Forelimb muscle (tissue), 1 donor: Measurements from ENCODE around the gene RHCG. TPM values are rescaled to one million over a fixed set of nuclear protein-coding genes. Genes with fewer than 3 reads are reported as not detected.

Experiments
- DNase-seq: peaks from one replicate; pipeline ENCODE4 v3.0.0-alpha.2; 2013; ENCODE audit warnings: low read depth
- polyA plus RNA-seq: library from polyadenylated mRNA; unstranded; fragments of 120-200 nt; gene quantifications from one replicate; pipeline ENCODE4 v1.2.1, GENCODE V29; 2013; ENCODE audit not compliant: insufficient read length

Gene RHCG
- polyA plus RNA-seq, 1 donor, result not detected

DNA sequence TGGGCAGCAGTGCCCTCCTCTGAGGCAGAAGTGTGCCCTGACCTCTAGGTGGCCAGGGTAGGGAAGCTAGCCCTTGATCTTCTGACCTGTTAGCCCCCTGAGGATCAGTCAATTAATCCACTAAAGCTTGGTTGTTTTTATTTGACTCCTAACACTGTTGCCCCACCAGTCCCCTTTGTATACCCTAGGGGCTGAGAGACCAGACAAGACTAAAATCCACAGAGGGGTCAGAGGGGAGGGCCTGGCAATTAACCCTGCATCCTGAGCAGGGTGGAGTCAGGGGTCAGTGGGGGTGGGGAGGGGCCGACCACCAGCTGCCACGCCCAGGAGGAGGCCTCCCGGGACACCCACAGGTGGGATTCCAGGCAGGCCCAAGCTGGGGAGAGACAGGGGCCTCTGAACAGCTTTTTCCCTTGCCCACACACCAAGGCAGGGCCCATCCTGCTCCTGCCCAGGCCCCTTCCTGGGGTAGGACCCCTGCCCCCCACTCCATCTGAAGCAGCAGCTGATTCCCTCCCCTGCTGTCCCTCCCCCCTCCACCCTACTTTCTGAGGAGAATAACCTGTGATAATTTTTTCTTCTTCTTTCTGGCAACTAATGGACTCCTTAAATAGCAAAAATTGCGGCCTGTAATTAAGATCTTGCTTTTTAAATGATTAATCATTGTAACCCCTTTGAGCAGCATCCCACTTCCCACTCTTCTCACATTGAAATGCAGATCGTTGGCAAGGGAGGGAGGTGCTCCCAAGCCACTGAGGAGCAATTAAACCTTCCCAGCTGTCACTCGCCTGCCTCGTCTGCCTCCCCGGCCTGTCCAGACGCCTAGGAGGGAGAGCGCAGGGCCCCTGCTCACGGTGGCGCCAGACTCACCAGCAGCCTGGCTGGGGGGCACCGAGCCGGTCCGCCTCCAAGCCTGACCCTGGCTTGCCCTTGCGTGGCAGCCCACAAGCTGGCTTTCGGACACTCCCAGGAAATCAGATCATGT, 51.9 kb downstream of the RHCG start:
- DNase-seq, result no peak

DNA sequence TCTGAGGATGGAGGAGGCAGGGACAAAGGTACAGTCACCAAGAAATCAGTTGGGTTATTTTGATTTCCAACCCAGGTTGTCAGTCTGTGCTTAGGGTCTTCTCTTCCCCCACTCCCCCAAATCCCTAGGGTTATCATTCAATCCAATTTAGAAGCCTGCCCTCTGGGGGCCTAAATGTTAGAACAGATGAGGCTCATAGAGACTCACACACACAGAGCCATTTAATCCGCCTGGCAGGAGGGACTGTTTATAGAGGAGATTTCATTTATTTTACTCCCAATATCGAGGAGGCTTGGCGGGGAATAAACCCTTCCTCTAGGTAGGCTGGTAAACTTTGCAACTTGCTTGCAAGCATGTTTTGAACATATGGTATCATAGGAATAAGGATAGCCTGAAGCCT, 52.8 kb downstream of the RHCG start:
- no peak for DNase-seq

DNA sequence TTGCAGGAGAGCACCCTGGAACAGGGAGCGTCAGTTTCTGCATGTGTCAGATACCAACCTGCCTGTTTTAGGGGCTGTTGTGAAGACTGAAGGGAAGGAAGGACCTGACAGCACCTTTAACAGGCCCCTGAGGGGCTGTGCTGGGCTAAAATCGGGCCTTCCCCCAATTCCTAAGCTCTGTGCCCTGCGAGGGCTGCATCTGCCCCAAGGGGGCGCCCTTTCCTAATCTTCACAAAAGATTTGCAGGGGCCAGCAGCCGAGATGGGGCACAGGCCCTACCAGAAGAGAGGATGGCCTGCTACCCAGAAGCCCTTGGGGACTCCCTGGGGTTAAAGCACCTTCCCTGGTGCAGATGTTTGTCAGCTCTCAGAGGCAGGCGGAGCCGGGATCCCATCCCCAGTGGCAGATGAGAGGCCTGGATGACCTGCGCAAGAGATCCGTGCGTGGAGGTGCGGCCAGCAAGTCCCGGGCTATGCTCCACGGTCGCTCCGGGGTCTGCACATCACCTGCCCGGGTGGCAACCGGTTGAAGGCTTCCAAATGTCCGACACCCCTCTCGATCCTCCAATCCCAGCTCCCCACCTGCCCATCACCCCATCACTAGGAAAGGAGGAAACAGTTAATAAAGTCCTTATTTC, 53.6 kb downstream of the RHCG start:
- no peak for DNase-seq

DNA sequence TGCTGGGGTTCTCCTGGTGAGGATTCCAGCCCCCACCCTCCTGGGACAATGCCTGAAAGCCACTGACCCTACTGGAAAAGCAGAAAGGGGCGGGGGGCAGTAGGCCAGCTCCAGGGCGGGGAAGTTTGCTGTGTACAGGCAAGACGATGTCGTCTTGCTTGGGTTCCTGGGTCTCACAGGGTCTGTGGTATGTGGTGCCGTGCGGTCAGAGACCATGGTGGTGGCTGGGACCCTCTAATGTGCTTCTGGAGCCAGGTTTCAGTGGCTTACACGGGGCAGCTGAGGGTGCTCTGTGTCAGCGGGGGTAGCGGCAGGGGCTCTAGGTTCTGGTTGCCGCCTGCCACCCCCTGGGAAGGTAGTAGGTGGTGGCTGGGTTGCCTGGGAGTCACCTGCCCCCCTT, 54.2 kb downstream of the RHCG start:
- no peak for DNase-seq

DNA sequence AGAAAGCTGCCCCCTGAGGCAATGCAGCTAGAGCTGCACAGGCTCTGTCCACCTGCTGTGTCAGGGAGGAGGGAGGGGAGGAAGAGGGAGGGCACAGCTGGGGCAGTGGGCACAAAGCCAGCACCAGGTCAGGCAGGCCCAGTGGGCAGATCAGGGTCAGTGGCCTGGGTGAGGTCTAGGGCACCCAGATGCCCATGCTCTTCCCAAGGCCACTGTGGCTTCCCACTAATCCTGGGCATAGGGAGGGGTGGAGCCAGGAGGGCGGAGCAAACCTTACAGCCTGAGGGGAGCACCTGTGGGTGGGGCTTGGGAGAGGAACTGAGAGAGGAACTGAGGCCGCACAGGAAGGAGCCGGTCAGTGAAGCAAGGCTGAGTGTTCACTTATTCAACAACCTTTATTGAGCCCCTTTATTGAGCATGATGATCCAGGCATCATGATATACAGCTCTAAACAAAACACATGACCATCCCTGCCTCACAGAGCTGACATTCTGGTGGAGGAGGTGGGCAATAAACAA, 55.0 kb downstream of the RHCG start:
- DNase-seq, result no peak

DNA sequence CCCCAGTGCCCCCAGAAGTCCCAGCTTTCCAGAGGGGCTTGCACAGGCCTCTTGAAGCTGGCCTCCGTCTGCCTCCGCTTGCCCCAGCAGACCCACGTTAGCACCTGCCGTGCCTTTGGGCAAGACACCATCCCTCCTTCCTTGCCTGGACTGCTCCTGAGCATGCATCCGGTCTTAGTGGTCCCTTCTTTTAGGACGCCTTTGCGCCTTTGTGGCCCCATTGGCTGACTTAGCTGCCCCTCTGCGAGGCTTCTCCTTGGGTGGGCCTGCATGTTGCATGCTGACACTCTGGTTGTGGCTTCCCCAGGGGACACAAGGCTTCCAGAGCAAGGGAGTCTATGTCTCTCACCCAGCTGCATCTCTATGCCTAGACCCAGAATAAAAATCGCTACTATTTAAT, 56.6 kb downstream of the RHCG start:
- DNase-seq, result no peak

DNA sequence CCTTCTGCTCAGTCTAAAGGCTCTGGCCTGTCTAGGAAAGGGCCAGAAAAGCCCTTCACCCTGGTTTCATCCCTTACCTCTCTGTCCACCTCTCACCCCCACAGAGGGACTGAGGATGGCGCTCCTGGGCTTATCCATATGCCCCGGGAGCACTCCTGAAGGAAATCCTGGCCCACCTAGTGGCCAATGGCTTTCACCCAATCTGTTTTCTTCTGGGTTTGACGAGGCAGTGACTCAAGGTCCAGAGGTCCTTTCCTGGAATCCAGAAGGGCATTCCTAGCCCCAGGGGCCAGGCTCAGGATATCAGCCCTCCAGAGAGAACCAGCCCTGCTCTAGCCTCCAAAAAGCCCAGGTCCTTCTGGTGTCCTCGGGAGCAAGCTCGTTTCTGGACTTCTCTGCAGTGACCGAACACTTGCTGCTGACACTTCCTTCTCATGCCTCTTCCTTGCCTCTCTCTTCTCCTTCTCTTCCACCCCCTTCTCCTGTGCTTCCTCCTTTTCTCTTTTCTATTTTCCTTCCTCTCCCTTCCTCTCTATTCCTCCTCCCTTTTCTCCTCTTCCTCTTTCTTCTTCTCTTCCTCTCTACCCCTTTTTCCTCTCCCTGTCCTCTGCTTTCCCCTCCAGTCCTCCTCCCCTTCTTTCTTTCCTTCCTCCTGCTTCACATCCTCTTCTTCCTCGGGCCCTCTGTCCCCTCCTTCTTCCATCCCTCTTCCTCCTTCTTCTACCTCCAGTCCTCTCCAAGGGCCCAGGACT, 59.6 kb downstream of the RHCG start:
- no peak for DNase-seq

DNA sequence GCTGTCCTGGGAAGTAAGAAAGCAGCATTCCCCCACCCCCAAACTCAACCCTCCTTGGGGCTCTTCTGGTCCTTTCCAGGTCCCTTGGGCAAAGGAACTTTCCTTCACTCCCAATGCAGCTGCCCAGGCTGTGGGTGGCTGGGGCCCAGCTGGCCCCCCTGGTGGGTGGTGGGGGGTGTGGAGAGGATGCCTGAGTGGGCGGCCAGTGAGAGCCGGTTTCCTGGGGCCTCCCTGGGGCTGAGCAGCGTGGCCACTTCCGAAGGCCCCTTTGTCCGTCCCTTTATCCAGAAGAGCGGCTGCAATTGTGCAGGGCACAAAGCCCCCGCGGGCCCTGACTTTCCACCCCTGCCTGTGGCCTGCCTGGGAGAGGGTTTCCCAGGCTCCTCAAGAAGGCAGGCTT, 61.0 kb downstream of the RHCG start:
- no peak for DNase-seq

DNA sequence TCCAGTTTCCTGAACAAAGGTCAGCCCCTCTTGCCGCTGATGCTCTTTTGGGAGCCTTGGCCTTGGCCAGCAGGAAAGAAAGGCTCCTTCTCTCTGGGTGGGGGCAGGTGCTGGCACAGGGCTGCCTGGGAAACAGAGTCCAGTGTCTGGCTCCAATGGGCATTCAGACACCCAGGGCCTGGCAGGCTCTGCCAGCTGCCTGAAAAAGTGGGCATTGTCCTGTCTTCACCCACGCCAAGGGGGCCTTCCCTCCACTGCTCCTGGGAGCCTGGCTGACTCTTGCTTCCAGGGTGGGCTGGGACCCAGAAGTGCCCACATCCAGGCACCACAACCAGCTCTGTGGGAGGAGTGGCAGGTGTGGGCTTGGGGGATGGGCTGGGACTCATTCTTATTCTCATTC, 62.7 kb downstream of the RHCG start:
- DNase-seq, result no peak

DNA sequence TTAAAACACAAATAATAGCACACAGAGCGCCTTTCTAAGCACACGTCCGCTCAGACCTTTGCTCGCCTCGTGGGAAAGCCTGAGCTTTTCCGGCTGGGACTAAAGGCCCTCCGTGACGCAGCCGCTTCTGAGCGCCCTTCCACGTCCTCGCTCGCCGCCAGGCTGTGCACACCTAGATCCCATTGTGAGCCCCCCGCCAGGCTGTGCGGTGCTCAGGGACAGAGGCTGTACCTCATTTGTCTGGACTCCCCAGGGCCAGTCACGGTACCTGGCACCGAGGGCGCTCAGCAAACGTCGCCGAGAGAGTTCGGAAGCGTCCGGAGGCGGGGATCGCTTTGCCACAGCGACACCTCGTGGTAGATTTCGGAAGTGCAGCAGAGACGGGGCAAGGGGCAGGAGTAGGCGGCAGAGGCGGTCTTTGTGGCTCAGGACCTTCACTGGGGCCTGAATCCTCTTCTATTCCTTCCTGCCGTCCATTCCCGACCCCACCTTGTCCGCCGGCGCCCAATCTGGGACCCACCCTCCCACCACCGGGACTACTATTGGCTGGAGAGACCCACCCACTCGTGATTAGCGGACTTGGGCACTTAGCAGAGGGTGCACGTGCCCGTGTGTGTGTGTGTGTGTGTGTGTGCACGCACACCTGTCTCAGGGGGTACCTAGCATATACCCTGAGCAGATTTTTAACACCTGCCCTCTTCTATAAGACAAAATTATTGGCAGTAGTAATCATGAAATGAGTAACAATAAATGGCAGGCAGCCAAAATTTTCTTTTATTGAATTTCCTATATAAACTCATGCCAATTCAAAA, 65.6 kb downstream of the RHCG start:
- peak; percentile 24 for DNase-seq

DNA sequence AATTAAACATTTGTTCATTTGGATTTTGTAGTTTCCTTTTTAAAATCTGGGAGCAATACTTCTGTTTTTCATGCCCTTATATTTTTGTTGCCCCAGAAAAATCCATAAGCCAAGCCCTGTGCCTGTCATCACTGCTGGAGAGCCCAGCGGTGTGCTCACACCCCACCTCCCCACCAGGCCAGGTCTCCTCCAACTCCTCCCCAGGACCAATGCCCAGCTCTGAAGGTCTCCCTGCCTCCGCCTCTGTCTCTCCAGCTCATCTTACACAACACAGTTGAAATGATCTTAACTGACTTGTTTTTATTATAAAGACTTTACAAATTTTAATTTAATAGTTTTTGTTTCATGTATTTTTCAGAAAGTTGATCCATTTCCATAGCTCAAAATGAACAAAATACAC, 66.4 kb downstream of the RHCG start:
- DNase-seq, result no peak

DNA sequence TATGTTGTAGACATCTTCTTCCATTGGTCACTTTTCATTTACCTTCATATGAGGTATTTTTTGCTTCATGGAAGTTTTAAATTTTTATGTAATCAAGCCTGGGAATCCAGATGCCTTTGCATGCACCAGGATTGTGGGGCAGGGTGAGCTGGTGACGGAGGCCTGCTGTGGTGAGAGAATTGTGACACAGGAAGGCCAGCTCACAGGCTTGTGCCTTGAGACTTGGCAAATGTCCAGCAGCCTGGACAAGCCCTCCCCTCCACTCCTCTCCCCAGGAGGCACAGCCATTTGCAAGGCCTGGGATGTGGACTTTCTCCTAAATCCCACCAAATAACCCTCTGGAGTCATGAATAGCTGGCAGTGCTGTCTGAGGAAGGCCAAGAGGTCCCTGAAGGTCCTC, 67.4 kb downstream of the RHCG start:
- DNase-seq, result no peak

DNA sequence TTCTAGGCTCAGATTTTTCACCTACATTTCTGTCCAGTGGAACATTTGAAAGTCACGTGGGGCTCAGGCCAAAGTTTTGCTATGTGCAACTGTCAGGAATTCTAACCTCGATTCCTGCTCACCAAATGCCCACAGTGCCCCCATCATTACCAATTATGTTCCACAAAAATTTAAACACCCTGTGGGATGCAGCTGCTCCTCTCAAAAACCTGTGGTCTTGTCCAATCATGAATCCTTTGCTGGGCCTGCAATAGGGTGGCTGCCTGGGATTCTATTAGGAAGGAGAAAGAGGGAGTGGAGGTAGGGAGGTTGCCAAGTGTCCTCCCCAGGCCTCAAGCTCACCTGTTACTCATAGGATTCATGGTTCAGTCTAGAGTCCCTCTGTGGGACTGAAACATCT, 68.1 kb downstream of the RHCG start:
- DNase-seq, result no peak

DNA sequence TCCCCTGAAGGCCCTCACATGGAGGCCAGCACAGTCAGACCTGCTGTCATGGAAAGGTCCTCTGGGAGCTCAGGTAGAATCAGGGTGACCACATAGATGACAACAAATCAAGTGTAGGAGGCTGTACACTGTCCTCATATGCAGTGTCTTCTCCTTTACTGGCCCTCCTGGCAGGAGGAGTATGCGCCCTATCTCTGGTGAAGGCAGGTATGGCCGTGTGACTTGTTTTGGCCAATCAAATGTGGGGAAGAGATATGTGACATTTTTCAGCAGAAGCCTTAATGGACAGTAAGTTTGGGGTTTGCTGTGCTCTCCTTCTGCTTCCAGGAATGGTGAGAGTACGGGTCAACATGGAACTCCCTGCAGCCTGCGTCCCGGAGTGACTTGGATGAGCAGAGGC, 69.9 kb downstream of the RHCG start:
- no peak for DNase-seq

DNA sequence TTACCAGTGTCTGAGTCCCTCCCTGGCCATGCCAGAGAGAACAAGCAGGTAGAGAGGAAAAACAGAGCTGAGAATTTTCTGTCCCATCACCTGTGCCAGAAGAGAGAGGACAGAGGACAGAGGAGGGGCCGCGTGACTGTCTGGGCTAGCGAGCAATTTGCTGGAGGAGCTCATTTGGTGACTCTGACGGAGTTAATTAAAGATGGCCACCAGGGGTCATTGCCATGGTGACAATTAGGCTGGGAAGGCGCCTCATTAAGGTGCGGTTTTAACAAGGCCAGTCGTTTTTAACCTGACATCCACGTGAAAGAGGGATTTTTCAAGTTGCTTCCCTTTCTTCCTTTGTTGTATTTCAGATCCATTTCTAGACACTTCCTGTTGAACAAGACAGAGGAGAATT, 72.4 kb downstream of the RHCG start:
- no peak for DNase-seq

Other genes with a start within 250 kb of the RHCG start
- 42.2 TPM for gene POLG, start 161.8 kb downstream of the RHCG start, polyA plus RNA-seq
- 4.1 TPM for gene TICRR, start 78.9 kb upstream of the RHCG start, polyA plus RNA-seq
- gene KIF7, start 158.9 kb upstream of the RHCG start, polyA plus RNA-seq, result 5.7 TPM
- 0.32 TPM for gene PLIN1, start 182.8 kb upstream of the RHCG start, polyA plus RNA-seq
- 4.5 TPM for gene PEX11A, start 194.2 kb upstream of the RHCG start, polyA plus RNA-seq
- gene WDR93, start 194.2 kb upstream of the RHCG start, polyA plus RNA-seq, result 0.18 TPM